HepG2 (cell line): ENCODE measurements around the gene SETD2. TPM values are rescaled to one million over a fixed set of nuclear protein-coding genes. Genes with fewer than 3 reads are reported as not detected.
A peak's percentile ranks its signal among the peaks of the same experiment; 100 is the strongest.

Source experiments
- GATAD1 ChIP-seq: IDR thresholded peaks from 2 replicates; pipeline ENCODE4 v1.6.1; 2016; ENCODE audit warnings: missing genetic modification reagents, missing compliant biosample characterization
- JUNB ChIP-seq: sonication (generic); formaldehyde crosslinking; IDR thresholded peaks from 2 replicates; pipeline ENCODE4 v1.8.0; 2022; ENCODE audit warnings: missing genetic modification reagents, mild to moderate bottlenecking, borderline replicate concordance
- MIER3 ChIP-seq: IDR thresholded peaks from 2 replicates; pipeline ENCODE4 v1.6.1; 2016; ENCODE audit warnings: missing compliant biosample characterization, borderline replicate concordance
- NCOA2 ChIP-seq: sonication (generic); formaldehyde crosslinking; IDR thresholded peaks from 2 replicates; pipeline ENCODE4 v1.8.0; 2022; ENCODE audit warnings: inconsistent platforms
- NCOA5 ChIP-seq: sonication (generic); formaldehyde crosslinking; IDR thresholded peaks from 2 replicates; pipeline ENCODE4 v1.4.0; 2020; ENCODE audit warnings: missing genetic modification reagents
- NKX3-1 ChIP-seq: sonication (generic); formaldehyde crosslinking; IDR thresholded peaks from 2 replicates; pipeline ENCODE4 v1.5.0; 2020; ENCODE audit warnings: missing genetic modification reagents
- NR0B2 ChIP-seq: sonication (generic); formaldehyde crosslinking; IDR thresholded peaks from 2 replicates; pipeline ENCODE4 v1.4.0; 2020; ENCODE audit warnings: mild to moderate bottlenecking, missing genetic modification reagents
- NR1H2 ChIP-seq: sonication (generic); formaldehyde crosslinking; IDR thresholded peaks from 2 replicates; pipeline ENCODE4 v1.8.1; 2022; ENCODE audit warnings: low read depth, missing genetic modification reagents, borderline replicate concordance
- RAD51 ChIP-seq: fragments of 450-650 bp; IDR thresholded peaks from 2 replicates; pipeline ENCODE4 v1.6.1; 2016; ENCODE audit warnings: borderline replicate concordance
- REST ChIP-seq, 2 experiments: IDR thresholded peaks; 2 replicates each; pipeline ENCODE4 v1.6.1; 2011 to 2012; ENCODE audit warnings: low read length in 2 of 2, borderline replicate concordance in 1 of 2, low read depth in 1 of 2, mild to moderate bottlenecking in 1 of 2, moderate library complexity in 1 of 2
- SP1 ChIP-seq, 2 experiments: fragments of 450-650 bp in 1 of 2; sonication (generic) in 1 of 2; formaldehyde crosslinking in 1 of 2; IDR thresholded peaks; 2 replicates each; pipeline versions ENCODE4 v1.4.0 to v1.6.1; 2016 to 2020; ENCODE audit warnings: missing genetic modification reagents in 1 of 2
- TAF1 ChIP-seq: sonication (generic); formaldehyde crosslinking; IDR thresholded peaks from 2 replicates; pipeline ENCODE4 v1.4.0; 2020; ENCODE audit warnings: missing genetic modification reagents
- TRIM24 ChIP-seq: sonication (generic); formaldehyde crosslinking; IDR thresholded peaks from 2 replicates; pipeline ENCODE4 v1.8.0; 2022; ENCODE audit warnings: mild to moderate bottlenecking, missing genetic modification reagents
- ZBTB3 ChIP-seq: sonication (generic); formaldehyde crosslinking; IDR thresholded peaks from 2 replicates; pipeline ENCODE4 v1.4.0; 2020; ENCODE audit warnings: low read depth, mild to moderate bottlenecking, moderate library complexity, missing genetic modification reagents, borderline replicate concordance
- ZBTB38 ChIP-seq: sonication (generic); formaldehyde crosslinking; IDR thresholded peaks from 2 replicates; pipeline ENCODE4 v1.5.1; 2020; ENCODE audit warnings: mild to moderate bottlenecking, missing genetic modification reagents
- ZNF20 ChIP-seq: sonication (generic); formaldehyde crosslinking; IDR thresholded peaks from 2 replicates; pipeline ENCODE4 v1.4.0; 2020; ENCODE audit warnings: mild to moderate bottlenecking, moderate library complexity, missing genetic modification reagents
- ZNF234 ChIP-seq: sonication (generic); formaldehyde crosslinking; conservative IDR thresholded peaks from 2 replicates; pipeline ENCODE4 v1.5.1; 2020; ENCODE audit warnings: mild to moderate bottlenecking, missing genetic modification reagents
- ZNF263 ChIP-seq: sonication (generic); formaldehyde crosslinking; IDR thresholded peaks from 2 replicates; pipeline ENCODE4 v1.4.0; 2020; ENCODE audit warnings: missing genetic modification reagents
- ZNF276 ChIP-seq: sonication (generic); formaldehyde crosslinking; IDR thresholded peaks from 2 replicates; pipeline ENCODE4 v1.4.0; 2020; ENCODE audit warnings: mild to moderate bottlenecking, low read depth, missing genetic modification reagents
- ZNF451 ChIP-seq: sonication (generic); formaldehyde crosslinking; IDR thresholded peaks from 2 replicates; pipeline ENCODE4 v1.5.0; 2020; ENCODE audit warnings: mild to moderate bottlenecking, missing genetic modification reagents
- ZNF468 ChIP-seq: sonication (generic); formaldehyde crosslinking; IDR thresholded peaks from 2 replicates; pipeline ENCODE4 v1.8.0; 2022; ENCODE audit warnings: mild to moderate bottlenecking, moderate library complexity, missing genetic modification reagents
- ZNF598 ChIP-seq: sonication (generic); formaldehyde crosslinking; IDR thresholded peaks from 2 replicates; pipeline ENCODE4 v1.5.1; 2020; ENCODE audit warnings: mild to moderate bottlenecking, missing genetic modification reagents, borderline replicate concordance
- polyA plus RNA-seq, 8 experiments: library from polyadenylated mRNA; depleted of rRNA in 3 of 8; stranded (reverse) in 7 of 8; unstranded in 1 of 8; fragments of >200 nt; fragmentation: Illumina TruSeq in 4 of 8; extraction: Trizol in 4 of 8; gene quantifications; 2 replicates each; pipeline versions ENCODE4 v1.2.1 to v1.2.3, GENCODE V29; 2011 to 2016; ENCODE audit warnings: low read depth in 4 of 8, missing spikeins in 1 of 8, mixed read lengths in 1 of 8; ENCODE audit not compliant: insufficient read depth in 1 of 8
- total RNA-seq, 5 experiments: library from RNA; depleted of rRNA; stranded (reverse); fragments of >200 nt; fragmentation: Illumina TruSeq; extraction: Trizol; gene quantifications; 2 replicates each; pipeline ENCODE4 v1.2.3, GENCODE V29; 2016; ENCODE audit warnings: low read depth in 1 of 5
- TF ChIP-seq, protein P1 (sequence below): sonication (generic); formaldehyde crosslinking; IDR thresholded peaks from 2 replicates; pipeline ENCODE4 v1.5.1; 2020; ENCODE audit warnings: missing genetic modification reagents, mild to moderate bottlenecking, borderline replicate concordance

Gene SETD2
- total and polyA plus RNA-seq, 2 of the 13 experiments (the other 11 are each of a cell fraction or from before 2014, with no cell fraction given): 14.2 to 24.2 TPM

DNA sequence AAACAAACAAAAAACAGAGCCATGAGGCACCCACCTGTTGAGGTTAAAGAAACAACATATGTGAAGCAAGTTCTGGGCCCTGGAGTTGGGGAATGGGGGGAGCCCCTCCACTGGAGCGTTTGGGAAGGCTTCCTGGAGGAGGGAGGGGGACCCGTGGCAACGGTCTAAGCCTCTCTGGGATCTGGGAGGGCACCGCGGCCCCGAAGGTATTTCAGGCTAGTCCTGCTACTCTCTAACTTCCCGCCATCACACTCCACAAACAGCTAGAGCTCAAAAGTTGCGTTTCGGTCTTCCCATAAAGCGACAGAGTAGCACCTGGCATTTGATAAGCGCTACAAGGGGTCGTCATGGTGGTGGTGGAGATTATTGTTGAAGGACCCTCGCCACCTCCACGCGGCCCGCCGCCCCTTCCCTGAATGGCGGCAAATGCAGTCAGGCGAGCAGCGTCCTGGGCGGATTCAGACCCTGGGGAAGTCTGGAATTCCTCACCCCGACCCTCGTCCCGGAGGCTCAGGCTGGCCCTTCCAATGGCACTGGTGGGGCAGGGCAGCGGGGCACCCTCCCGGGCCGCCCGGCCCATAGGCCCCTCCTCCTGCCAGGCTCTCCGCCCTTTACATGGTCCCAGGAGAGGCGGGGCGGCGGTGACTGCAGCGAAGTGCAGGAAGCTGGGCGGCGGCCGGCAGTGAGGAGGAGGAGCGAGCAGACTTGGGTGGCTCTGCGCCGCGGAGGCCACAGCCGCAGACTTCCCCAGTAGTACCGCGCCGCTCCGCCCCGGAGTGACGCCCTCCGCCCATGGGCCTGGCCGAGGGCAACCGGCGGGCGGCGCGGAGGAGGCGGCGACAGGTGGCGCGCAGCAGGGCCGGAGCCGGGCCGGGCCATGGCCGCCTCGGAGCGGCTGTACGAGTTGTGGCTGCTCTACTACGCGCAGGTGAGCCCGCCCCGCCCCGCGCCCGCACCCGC lies 184.6 kb downstream of the SETD2 start, which contains the start of gene NBEAL2 (continued):
- 0 out of 2 replicates have a peak, but pooled peaks have one; percentile 47 for TF ChIP-seq ZNF276 (CRISPR knock-in tag)
- no peak for TF ChIP-seq GATAD1 (CRISPR knock-in tag)
- TF ChIP-seq SP1 (IDR thresholded peaks at IDR 0.05): no peak
- TF ChIP-seq SP1 (CRISPR knock-in tag; IDR thresholded peaks at IDR 0.05): no peak; the same call in 1 of the 2 replicates
- peak; percentile 53 for TF ChIP-seq NCOA2
- TF ChIP-seq NKX3-1: 0 out of 2 replicates have a peak, but pooled peaks have one; percentile 42
- TF ChIP-seq NCOA5: no peak
- no peak for TF ChIP-seq ZNF468 (CRISPR knock-in tag)
- no peak for TF ChIP-seq NR0B2 (CRISPR knock-in tag)
- no peak for TF ChIP-seq ZNF20 (CRISPR knock-in tag)
- no peak for TF ChIP-seq NR1H2 (CRISPR knock-in tag)
- no peak; the same call in 1 of the 2 replicates for TF ChIP-seq MIER3
- TF ChIP-seq ZNF598 (CRISPR knock-in tag): no peak
- TF ChIP-seq REST (IDR thresholded peaks at IDR 0.05; ENCODE audit: borderline replicate concordance in 1 of 2, low read depth in 1 of 2, low read length in 2 of 2): peak in 1 of 2 experiments; percentile 23; a peak in 1 of 4 replicates
- 0 out of 2 replicates have a peak, but pooled peaks have one; percentile 67 for TF ChIP-seq ZNF451 (CRISPR knock-in tag)
- no peak for TF ChIP-seq RAD51
- TF ChIP-seq, protein P1, sequence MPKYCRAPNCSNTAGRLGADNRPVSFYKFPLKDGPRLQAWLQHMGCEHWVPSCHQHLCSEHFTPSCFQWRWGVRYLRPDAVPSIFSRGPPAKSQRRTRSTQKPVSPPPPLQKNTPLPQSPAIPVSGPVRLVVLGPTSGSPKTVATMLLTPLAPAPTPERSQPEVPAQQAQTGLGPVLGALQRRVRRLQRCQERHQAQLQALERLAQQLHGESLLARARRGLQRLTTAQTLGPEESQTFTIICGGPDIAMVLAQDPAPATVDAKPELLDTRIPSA (CRISPR knock-in tag): no peak
- no peak for TF ChIP-seq JUNB (CRISPR knock-in tag)
- no peak for TF ChIP-seq ZBTB38 (CRISPR knock-in tag)
- TF ChIP-seq ZNF263: peak; percentile 48; the same call in 1 of the 2 replicates
- no peak for TF ChIP-seq ZNF234 (CRISPR knock-in tag)
- TF ChIP-seq ZBTB3 (CRISPR knock-in tag): no peak
- TF ChIP-seq TRIM24: no peak
- TF ChIP-seq TAF1 (CRISPR knock-in tag): peak; percentile 62; the same call in 1 of the 2 replicates
